T follicular helper cell (primary cell): ENCODE results near the gene FBXO44.

Experiments used
- DNase-seq: peaks from one replicate; pipeline ENCODE4 v3.0.0-alpha.2; 2020; ENCODE audit warnings: low read depth

Gene FBXO44

DNA sequence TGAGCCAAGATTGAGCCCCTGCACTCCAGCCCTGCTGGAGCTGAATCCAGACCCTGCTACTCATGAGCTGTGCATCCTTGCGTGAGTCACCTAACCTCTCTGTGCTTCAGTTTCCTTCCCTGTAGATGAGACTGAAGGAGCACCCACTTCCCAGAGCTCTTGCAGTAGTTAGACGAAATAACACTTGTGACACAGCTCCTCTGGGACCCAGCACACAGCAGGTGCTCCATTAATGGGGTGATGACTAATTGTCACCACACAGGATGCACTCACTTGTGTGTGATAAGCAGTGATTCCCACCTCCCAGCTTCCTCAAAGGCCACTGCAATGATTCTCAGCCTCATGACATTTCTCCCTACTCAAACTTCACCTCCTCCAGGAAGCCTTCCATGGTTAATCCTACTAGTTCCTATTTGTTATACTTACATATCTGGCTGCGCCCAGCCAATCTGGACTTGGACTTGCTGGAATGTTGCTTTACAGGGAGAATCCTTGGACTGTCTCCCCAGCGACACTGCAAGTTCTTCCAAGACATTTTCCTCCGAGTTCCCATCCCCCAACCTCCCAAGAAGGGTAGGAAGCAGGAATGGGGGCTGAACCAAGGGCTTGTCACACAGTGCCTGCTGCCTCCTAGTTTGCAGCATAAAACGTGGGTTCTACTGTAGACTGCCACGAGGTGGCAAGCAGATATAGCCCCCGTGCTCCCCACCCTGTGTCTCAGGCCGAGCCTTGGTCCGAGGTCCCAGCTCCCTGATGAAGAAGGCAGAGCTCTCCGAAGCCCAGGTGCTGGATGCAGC lies 54.1 kb downstream of the FBXO44 start:
- no peak for DNase-seq

DNA sequence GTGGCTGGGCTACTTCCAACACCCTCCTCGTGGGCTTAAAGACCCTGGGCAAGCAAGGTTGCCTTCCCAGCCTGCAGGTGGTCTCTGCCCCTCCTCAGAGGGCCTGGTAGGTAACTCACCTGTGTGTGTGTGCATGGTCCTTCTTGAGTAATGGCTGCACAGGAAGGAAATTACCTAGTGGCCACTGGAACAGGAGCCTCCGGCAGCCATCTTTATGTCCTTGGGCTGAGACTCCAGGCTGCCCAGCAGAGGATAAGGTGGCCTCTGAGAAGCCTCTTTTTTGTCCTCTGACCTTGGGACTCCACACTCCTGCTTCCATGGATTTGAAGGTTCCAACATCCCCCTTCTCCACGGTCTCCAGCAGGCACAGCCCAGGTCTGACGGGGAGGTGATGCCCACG lies 56.8 kb downstream of the FBXO44 start:
- no peak for DNase-seq

DNA sequence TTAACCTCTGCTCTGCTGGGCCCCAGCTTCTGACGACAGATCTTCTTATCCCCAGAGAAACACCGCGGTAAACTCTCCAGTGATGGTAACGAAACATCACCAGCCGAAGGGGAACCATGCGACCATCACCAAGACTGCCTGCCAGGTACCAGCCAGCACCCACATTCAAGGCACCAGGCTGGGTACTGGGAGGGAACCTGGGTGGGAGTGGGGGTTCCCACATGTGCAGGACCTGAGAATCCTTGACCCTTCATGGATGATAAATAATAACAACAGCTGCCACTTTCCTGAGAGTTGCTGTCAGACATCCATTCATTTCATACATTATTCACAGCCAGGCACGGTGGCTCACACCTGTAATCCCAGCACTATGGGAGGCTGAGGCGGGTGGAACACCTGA lies 57.6 kb downstream of the FBXO44 start:
- DNase-seq = no peak
